Activated CD8-positive, alpha-beta memory T cell treated with anti-CD3 and anti-CD28 coated beads, Interleukin-2, amount 50 U/mL, for 4 hours (primary cell): ENCODE results near the gene ADARB1.
A peak's percentile ranks its signal among the peaks of the same experiment; 100 is the strongest.

Experiments used
- DNase-seq: peaks from one replicate; pipeline ENCODE4 v3.0.0-alpha.2; 2020

ADARB1 gene

GRCh38 chr21:45100866-45101265, 26.5 kb downstream of the ADARB1 start:
- no peak for DNase-seq

GRCh38 chr21:45102391-45102932, 28.1 kb downstream of the ADARB1 start:
- DNase-seq, result no peak

- no peak for DNase-seq
These were observed 29.7 kb downstream of the ADARB1 start for GRCh38 chr21:45103971-45104520.

GRCh38 chr21:45104560-45104959, 30.2 kb downstream of the ADARB1 start:
- DNase-seq, result no peak

- DNase-seq, result no peak
These were observed 31.6 kb downstream of the ADARB1 start for GRCh38 chr21:45105906-45106485.

GRCh38 chr21:45108034-45108790, 33.8 kb downstream of the ADARB1 start:
- DNase-seq, result no peak

- peak; percentile 28 for DNase-seq
These were observed 34.7 kb downstream of the ADARB1 start for GRCh38 chr21:45108808-45109781.

- peak; percentile 39 for DNase-seq
These were observed 35.6 kb downstream of the ADARB1 start for GRCh38 chr21:45109831-45110492.

- no peak for DNase-seq
These were observed 36.7 kb downstream of the ADARB1 start for GRCh38 chr21:45110873-45111624.

- DNase-seq, result no peak
These were observed 37.3 kb downstream of the ADARB1 start for GRCh38 chr21:45111703-45112102.

- DNase-seq, result no peak
These were observed 38.0 kb downstream of the ADARB1 start for GRCh38 chr21:45112371-45112770.

GRCh38 chr21:45113543-45113942, 39.2 kb downstream of the ADARB1 start:
- DNase-seq, result no peak

GRCh38 chr21:45114072-45114471, 39.7 kb downstream of the ADARB1 start:
- no peak for DNase-seq

GRCh38 chr21:45114475-45114874, 40.1 kb downstream of the ADARB1 start:
- DNase-seq, result no peak

- DNase-seq, result no peak
These were observed 40.8 kb downstream of the ADARB1 start for GRCh38 chr21:45115141-45115540.

GRCh38 chr21:45116066-45116465, 41.7 kb downstream of the ADARB1 start:
- DNase-seq, result no peak

- DNase-seq, result no peak
These were observed 42.9 kb downstream of the ADARB1 start for GRCh38 chr21:45117314-45117713.

- DNase-seq, result no peak
These were observed 43.7 kb downstream of the ADARB1 start for GRCh38 chr21:45118099-45118498.

GRCh38 chr21:45119812-45120211, 45.4 kb downstream of the ADARB1 start:
- DNase-seq, result no peak

GRCh38 chr21:45120975-45121374, 46.6 kb downstream of the ADARB1 start:
- no peak for DNase-seq

GRCh38 chr21:45122030-45122429, 47.6 kb downstream of the ADARB1 start:
- no peak for DNase-seq
